ENCODE data around the gene CFAP299. TPM values are rescaled to one million over a fixed set of nuclear protein-coding genes. Genes with fewer than 3 reads are reported as not detected.

Gene CFAP299
- total RNA-seq, 1 donor from 2014 or later = not detected

DNA sequence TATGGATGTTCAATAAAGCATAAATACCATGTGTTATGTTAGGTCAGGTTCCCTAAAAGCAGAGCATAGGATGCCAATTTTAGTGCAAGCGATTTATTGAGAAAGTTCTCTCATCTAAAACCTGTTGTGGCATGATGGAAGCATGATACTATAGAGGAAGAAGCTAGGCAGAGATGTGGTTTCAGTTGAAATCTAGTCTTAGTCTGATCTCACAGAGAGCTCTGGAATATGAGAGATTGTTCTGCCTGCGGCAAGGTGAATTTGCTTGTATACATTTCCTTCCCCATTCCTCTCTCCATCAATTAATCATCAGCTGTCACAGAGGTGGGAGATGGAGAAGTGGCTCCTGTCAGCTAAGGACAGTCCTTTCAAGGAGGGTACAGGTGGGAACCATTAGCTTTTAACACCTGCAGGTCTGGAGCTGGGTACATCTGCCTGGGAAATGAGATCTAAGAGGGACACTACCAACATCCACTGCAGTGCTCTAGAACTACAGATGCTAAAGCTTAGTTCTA, 252.4 kb downstream of the CFAP299 start:
- Histone ChIP-seq H3K9me3 (replicated peaks) (no peaks in the 10 kb centered on the region), H3K27me3 (ENCODE audit: low read depth) (no peaks in the 10 kb centered on the region), H3K4me1 (no peaks in the 10 kb centered on the region), H3K27ac (replicated peaks) (no peak overlapping the region), H3K4me3 (no peak overlapping the region), H3K36me3 (no peaks in the 10 kb centered on the region)
- TF ChIP-seq, protein P1, sequence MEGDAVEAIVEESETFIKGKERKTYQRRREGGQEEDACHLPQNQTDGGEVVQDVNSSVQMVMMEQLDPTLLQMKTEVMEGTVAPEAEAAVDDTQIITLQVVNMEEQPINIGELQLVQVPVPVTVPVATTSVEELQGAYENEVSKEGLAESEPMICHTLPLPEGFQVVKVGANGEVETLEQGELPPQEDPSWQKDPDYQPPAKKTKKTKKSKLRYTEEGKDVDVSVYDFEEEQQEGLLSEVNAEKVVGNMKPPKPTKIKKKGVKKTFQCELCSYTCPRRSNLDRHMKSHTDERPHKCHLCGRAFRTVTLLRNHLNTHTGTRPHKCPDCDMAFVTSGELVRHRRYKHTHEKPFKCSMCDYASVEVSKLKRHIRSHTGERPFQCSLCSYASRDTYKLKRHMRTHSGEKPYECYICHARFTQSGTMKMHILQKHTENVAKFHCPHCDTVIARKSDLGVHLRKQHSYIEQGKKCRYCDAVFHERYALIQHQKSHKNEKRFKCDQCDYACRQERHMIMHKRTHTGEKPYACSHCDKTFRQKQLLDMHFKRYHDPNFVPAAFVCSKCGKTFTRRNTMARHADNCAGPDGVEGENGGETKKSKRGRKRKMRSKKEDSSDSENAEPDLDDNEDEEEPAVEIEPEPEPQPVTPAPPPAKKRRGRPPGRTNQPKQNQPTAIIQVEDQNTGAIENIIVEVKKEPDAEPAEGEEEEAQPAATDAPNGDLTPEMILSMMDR (IDR thresholded peaks at IDR 0.05; ENCODE audit: borderline replicate concordance) = no peak
- no peak for DNase-seq
- intact Hi-C loops (cut with micrococcal nuclease) = no loop called here

- H3K27me3 ChIP-seq (ENCODE audit: low read depth) = no peaks in the 10 kb centered on the region
- H3K9me3 ChIP-seq (replicated peaks) = no peaks in the 10 kb centered on the region
- TF ChIP-seq, protein P1 (IDR thresholded peaks at IDR 0.05; ENCODE audit: borderline replicate concordance) = no peak
- no peak for DNase-seq
- intact Hi-C loops (cut with micrococcal nuclease) = no loop called here
- no peak overlapping the region for H3K27ac ChIP-seq (replicated peaks)
- H3K36me3 ChIP-seq = no peaks in the 10 kb centered on the region
- H3K4me3 ChIP-seq = no peak overlapping the region
- H3K4me1 ChIP-seq = no peaks in the 10 kb centered on the region
These were observed 257.4 kb downstream of the CFAP299 start for GRCh38 chr4:80592950-80593349.

DNA sequence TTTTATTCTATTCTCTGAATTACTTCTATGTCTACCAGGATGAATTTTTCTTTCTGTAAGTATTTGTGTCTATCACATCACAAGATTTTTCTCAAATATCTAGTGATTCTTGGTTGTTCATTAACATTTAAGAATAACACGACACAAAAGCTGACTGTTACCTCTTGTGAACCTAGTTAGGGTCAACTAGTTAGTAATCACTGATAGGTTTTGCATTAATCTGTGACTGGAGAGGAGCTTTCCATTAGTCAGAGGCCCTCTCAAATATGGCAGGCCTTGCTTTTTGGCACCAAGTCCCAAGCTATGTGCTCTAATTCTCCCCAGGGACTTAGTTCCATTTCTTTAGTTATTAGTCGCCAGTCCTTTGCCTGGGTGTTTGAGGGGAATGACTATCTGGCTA, 259.2 kb downstream of the CFAP299 start:
- Histone ChIP-seq H3K9me3 (replicated peaks) (no peaks in the 10 kb centered on the region), H3K36me3 (no peaks in the 10 kb centered on the region), H3K27me3 (ENCODE audit: low read depth) (no peaks in the 10 kb centered on the region), H3K4me1 (no peaks in the 10 kb centered on the region), H3K27ac (replicated peaks) (no peak overlapping the region), H3K4me3 (no peak overlapping the region)
- intact Hi-C loops (cut with micrococcal nuclease) = no loop called here
- DNase-seq = no peak
- TF ChIP-seq, protein P1 (IDR thresholded peaks at IDR 0.05; ENCODE audit: borderline replicate concordance) = no peak

DNA sequence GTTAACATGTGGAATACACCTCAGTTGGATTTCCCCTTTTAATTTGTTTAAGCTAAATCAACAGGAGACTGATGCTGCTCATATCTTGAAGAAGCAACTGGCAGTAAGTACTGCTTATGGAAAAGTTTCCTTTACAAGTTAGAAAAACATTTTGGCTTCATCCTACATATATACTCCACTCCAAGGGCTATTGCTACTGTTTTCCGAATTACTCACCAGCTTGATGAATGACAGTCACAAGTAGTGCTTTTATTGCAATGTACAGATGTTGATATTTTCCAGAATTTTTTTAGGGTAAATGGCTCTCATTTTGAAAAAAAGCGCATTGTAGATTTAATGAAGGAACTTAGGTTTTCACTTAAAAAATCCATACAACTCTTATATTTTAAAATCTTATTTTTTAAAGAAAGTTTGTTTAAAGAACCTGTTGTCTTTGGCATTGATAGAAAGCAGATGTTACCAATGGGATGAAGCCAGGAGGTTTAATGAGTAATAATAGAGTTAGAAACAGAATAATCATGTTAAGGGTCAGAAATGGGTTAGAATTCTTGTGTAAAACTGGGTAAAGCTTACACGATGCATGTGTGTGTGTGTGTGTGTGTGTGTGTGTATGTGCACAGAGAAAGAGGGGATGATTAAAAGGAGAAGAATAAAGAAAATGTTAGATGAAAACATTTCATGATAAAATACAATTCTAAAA, 272.9 kb downstream of the CFAP299 start:
- H3K27me3 ChIP-seq (ENCODE audit: low read depth) = no peaks in the 10 kb centered on the region
- no peak overlapping the region for H3K27ac ChIP-seq (replicated peaks)
- TF ChIP-seq, protein P1 (IDR thresholded peaks at IDR 0.05; ENCODE audit: borderline replicate concordance) = no peak
- no peaks in the 10 kb centered on the region for H3K36me3 ChIP-seq
- intact Hi-C loops (cut with micrococcal nuclease) = no loop called here
- H3K4me3 ChIP-seq = no peak overlapping the region
- no peak for DNase-seq
- no peaks in the 10 kb centered on the region for H3K4me1 ChIP-seq
- H3K9me3 ChIP-seq (replicated peaks) = no peaks in the 10 kb centered on the region

- TF ChIP-seq, protein P1 (IDR thresholded peaks at IDR 0.05; ENCODE audit: borderline replicate concordance) = no peak
- intact Hi-C loops (cut with micrococcal nuclease) = no loop called here
- Histone ChIP-seq H3K27me3 (ENCODE audit: low read depth) (no peaks in the 10 kb centered on the region), H3K9me3 (replicated peaks) (no peaks in the 10 kb centered on the region), H3K27ac (replicated peaks) (no peak overlapping the region), H3K4me3 (no peak overlapping the region), H3K36me3 (no peaks in the 10 kb centered on the region), H3K4me1 (no peaks in the 10 kb centered on the region)
- DNase-seq = no peak
These were observed 274.7 kb downstream of the CFAP299 start for GRCh38 chr4:80610199-80610598.
